ENCODE results near the gene TMEM63A.
"Not testable (repeated sequence)": the region's sequence is repeated elsewhere in the genome, so short reads cannot be mapped to it uniquely, and the experiment has no call there.

Gene TMEM63A

DNA sequence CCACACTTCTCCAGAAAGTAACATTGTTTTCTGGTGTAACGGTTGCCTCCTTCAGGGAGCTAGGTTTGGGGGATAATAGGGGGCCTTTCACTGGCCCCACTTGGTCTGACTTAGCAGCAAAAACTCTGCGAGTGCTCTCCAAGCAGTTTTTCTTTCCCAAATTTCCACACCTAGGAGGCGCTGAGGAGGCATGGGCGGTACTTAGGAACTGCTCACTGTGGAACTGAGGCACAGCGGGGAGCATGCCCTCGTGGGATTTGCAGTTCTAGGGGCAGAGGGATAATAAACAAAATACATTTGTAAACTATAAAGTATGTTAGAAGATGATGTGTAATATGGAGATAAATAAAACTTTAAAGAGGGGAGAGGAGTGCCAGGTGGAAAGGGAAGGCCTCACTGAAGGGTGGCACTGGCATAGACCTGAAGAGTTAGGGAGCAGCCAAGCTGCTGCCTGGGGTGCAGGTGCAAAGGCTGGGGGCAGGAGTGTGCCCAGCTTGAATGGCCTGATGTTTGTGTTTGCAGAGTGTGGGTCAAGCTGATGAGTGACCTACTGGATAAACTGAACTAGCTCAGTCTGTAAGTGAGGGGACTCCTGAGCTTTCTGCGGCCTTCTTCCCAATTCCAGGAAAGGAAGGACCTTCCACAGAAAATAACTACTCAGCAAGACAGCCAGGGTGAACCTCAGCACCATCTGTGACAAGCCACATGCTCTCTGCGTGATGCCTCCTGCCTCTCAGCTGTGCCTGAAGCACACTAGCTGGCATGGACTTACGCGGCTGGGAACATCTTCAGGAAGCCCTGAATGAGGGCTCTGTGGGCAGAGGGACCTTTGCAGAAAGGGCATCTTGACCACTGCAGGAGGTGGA is 70.3 kb downstream of the TMEM63A start:
- no peak overlapping the region for H3K27ac ChIP-seq
- TF ChIP-seq, protein P1, sequence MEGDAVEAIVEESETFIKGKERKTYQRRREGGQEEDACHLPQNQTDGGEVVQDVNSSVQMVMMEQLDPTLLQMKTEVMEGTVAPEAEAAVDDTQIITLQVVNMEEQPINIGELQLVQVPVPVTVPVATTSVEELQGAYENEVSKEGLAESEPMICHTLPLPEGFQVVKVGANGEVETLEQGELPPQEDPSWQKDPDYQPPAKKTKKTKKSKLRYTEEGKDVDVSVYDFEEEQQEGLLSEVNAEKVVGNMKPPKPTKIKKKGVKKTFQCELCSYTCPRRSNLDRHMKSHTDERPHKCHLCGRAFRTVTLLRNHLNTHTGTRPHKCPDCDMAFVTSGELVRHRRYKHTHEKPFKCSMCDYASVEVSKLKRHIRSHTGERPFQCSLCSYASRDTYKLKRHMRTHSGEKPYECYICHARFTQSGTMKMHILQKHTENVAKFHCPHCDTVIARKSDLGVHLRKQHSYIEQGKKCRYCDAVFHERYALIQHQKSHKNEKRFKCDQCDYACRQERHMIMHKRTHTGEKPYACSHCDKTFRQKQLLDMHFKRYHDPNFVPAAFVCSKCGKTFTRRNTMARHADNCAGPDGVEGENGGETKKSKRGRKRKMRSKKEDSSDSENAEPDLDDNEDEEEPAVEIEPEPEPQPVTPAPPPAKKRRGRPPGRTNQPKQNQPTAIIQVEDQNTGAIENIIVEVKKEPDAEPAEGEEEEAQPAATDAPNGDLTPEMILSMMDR (IDR thresholded peaks at IDR 0.05): peak; percentile 88
- no peak for TF ChIP-seq ZFX (IDR thresholded peaks at IDR 0.05; ENCODE audit: borderline replicate concordance)

GRCh38 chr1:225810579-225811538 is 71.3 kb downstream of the TMEM63A start:
- TF ChIP-seq, protein P1 (IDR thresholded peaks at IDR 0.05): peak; percentile 36
- peak overlapping the region; percentile 68 for H3K27ac ChIP-seq

GRCh38 chr1:225809842-225810578 is 72.2 kb downstream of the TMEM63A start, which contains the start of gene EPHX1:
EPHX1 (plus strand) TSS chr1:225810124; CDS start chr1:225828730, 18,606 bp downstream.
- H3K27ac ChIP-seq: peak within 1 kb of the TSS; percentile 68
- no peak for TF ChIP-seq ZFX (IDR thresholded peaks at IDR 0.05; ENCODE audit: borderline replicate concordance)
- TF ChIP-seq, protein P1 (IDR thresholded peaks at IDR 0.05): peak; percentile 78

- H3K27ac ChIP-seq: no peak overlapping the region
- TF ChIP-seq, protein P1 (IDR thresholded peaks at IDR 0.05): no peak
- TF ChIP-seq ZFX (IDR thresholded peaks at IDR 0.05; ENCODE audit: borderline replicate concordance): no peak
These were observed 74.0 kb downstream of the TMEM63A start for GRCh38 chr1:225808136-225808535.

DNA sequence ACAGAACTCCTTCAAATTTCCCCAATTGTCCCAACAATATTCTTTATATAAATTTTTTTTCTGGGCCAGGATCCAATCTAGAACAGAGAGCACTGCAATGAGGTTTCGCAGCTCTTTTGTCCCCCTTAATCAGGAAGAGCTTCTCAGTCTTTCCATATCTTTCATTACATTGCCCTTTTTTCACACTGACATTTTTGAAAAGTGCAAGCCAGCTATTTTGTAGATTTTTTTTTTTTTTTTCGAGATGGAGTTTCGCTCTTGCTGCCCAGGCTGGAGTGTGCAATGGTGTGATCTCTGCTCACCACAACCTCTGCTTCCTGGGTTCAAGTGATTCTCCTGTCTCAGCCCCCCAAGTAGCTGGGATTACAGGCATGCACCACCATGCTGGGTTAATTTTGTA is 75.4 kb downstream of the TMEM63A start:
- not testable (repeated sequence) for H3K27ac ChIP-seq

DNA sequence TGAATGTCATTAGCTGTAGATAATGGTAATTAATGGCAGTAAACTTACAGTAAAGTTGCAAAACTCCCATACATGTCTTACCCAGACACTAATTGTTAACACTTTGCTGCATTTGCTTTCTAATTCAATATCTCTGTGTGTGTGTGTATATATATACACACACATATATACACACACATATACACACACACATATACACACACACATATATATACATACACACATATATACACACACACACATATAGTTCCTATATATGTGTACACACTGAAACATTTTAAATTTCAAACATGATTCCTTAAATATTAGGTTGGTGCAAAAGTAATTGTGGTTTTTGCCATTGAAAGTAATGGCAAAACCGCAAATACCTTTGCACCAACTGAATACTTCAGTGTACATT is 75.9 kb downstream of the TMEM63A start:
- TF ChIP-seq ZFX (IDR thresholded peaks at IDR 0.05; ENCODE audit: borderline replicate concordance): no peak
- TF ChIP-seq, protein P1 (IDR thresholded peaks at IDR 0.05): no peak
- H3K27ac ChIP-seq: no peak overlapping the region

DNA sequence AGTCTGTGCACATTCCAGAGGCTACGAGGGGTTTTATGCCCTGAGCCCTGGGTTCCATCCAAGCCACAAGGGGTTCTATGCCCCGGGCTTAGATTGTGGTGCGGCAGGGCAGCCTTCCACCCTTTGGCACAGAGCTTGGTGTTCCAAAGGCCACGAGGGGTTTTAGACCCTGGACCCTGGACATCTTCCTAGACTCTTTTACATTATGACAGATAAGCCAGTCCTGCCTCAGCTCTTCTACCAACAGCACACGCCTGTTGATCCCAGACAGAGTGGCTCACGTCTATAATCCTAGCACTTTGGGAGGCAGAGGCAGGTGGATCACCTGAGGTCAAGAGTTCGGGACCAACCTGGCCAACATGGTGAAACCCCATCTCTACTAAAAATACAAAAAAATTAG is 81.0 kb downstream of the TMEM63A start:
- H3K27ac ChIP-seq: not testable (repeated sequence)

DNA sequence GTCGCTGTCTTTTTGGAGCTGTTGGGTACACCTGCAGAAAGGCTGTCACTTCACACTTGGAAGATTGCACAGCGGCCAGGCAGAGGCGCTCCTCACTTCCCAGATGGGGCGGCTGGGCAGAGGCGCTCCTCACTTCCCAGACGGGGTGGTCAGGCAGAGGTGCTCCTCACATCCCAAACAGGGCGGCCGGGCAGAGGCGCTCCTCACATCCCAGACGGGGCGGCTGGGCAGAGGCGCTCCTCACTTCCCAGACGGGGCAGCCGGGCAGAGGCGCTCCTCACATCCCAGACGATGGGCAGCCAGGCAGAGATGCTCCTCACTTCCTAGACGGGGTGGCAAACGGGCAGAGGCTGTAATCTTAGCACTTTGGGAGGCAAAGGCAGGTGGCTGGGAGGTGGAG is 86.1 kb downstream of the TMEM63A start:
- not testable (repeated sequence) for H3K27ac ChIP-seq
